Measurements from ENCODE around the gene UBE2J1. TPM values are rescaled to one million over a fixed set of nuclear protein-coding genes. Genes with fewer than 3 reads are reported as not detected.

UBE2J1 gene
- polyA plus RNA-seq, 1 of the 3 experiments (the other 2 are of a cell fraction): 11.3 TPM

GRCh38 chr6:89297695-89298351 lies 54.7 kb downstream of the UBE2J1 start:
- H3K79me2 ChIP-seq (ENCODE audit: insufficient read depth): no peaks in the 10 kb centered on the region
- no peaks in the 10 kb centered on the region for H3K27me3 ChIP-seq (ENCODE audit: insufficient read depth)
- peaks cover 8 to 18% of the 10 kb centered on the region in 2 experiments; a peak in 2 of 4 replicates for H3K4me1 ChIP-seq (ENCODE audit: control insufficient read depth in 1 of 2, insufficient read depth in 2 of 2, low read depth in 1 of 2, low read length in 1 of 2)
- POLR2A ChIA-PET: no interaction called here
- peaks cover 8% of the 10 kb centered on the region; the same call in 1 of the 2 replicates for H4K20me1 ChIP-seq (ENCODE audit: insufficient read depth)
- WGBS (ENCODE audit: low lambda C conversion rate): 34% methylated on average over 11 of the region's 12 CpGs
- no peak overlapping the region for H3K9ac ChIP-seq
- H3K4me3 ChIP-seq (ENCODE audit: low read depth in 2 of 2, low read length in 1 of 2): no peak overlapping the region
- no peaks in the 10 kb centered on the region for H3K9me2 ChIP-seq
- no peaks in the 10 kb centered on the region for H3K9me3 ChIP-seq
- H3K4me2 ChIP-seq: peak overlapping the region; percentile 35; the same call in 1 of the 2 replicates
- no peak overlapping the region for H2AFZ ChIP-seq (ENCODE audit: low read depth)
- CTCF ChIA-PET: interaction anchor here (0.6 to 1.9 kb wide), 4 partner anchors 8 to 178 kb away, joined by 3 to 6 read pairs (median 4); no protein-coding TSS in a partner anchor
- H3K36me3 ChIP-seq (replicated peaks in 1 of 2; ENCODE audit: control insufficient read depth in 1 of 2, insufficient read depth in 2 of 2, low read length in 1 of 2): no peaks in the 10 kb centered on the region
- peak overlapping the region in 1 of 2 experiments; percentile 45; a peak in 2 of 4 replicates for H3K27ac ChIP-seq (ENCODE audit: low read depth in 2 of 2, low read length in 1 of 2)
- H3F3A ChIP-seq (replicated peaks; ENCODE audit: insufficient read depth): peaks cover 6% of the 10 kb centered on the region
- no peak for DNase-seq
- peak; percentile 91 for TF ChIP-seq FOSL2 (IDR thresholded peaks at IDR 0.05; ENCODE audit: borderline replicate concordance, low read depth)
- TF ChIP-seq PBX3 (IDR thresholded peaks at IDR 0.05): peak; percentile 92
- TF ChIP-seq TCF12 (IDR thresholded peaks at IDR 0.05): peak; percentile 99
- TF ChIP-seq ZBTB33 (IDR thresholded peaks at IDR 0.05; ENCODE audit: borderline replicate concordance, low read depth): peak; percentile 60; the same call in 1 of the 2 replicates
- no peak for TF ChIP-seq MXI1 (IDR thresholded peaks at IDR 0.05; ENCODE audit: low read depth, low read length)
- no peak for TF ChIP-seq USF1 (IDR thresholded peaks at IDR 0.05; ENCODE audit: borderline replicate concordance, low read depth)
- TF ChIP-seq YY1 (IDR thresholded peaks at IDR 0.05; ENCODE audit: low read depth): no peak
- TF ChIP-seq TAF1 (IDR thresholded peaks at IDR 0.05; ENCODE audit: borderline replicate concordance, low read depth, low read length): no peak
- TF ChIP-seq EZH2phosphoT487 (IDR thresholded peaks at IDR 0.05; ENCODE audit: borderline replicate concordance, low read depth): no peak
- TF ChIP-seq SMC3 (IDR thresholded peaks at IDR 0.05; ENCODE audit: low read depth, low read length): no peak
- TF ChIP-seq SIN3A (IDR thresholded peaks at IDR 0.05; ENCODE audit: borderline replicate concordance, low read depth, low read length): peak; percentile 86; the same call in 1 of the 2 replicates
- TF ChIP-seq GABPA (IDR thresholded peaks at IDR 0.05; ENCODE audit: low read depth): no peak
- TF ChIP-seq ELF1 (IDR thresholded peaks at IDR 0.05): peak; percentile 61
- TF ChIP-seq RAD21 (IDR thresholded peaks at IDR 0.05; ENCODE audit: low read length): no peak
- no peak for TF ChIP-seq FOXM1 (IDR thresholded peaks at IDR 0.05; ENCODE audit: low read depth)
- no peak for TF ChIP-seq GATA2 (CRISPR knock-in tag; IDR thresholded peaks at IDR 0.05)
- TF ChIP-seq MEF2A (IDR thresholded peaks at IDR 0.05; ENCODE audit: borderline replicate concordance, low read depth): peak; percentile 93
- no peak for TF ChIP-seq CHD2 (IDR thresholded peaks at IDR 0.05; ENCODE audit: low read length, partially characterized antibody)
- peak; percentile 91 for TF ChIP-seq JUND (IDR thresholded peaks at IDR 0.05)
- no peak for TF ChIP-seq RFX5 (IDR thresholded peaks at IDR 0.05; ENCODE audit: low read length)
- 0 out of 2 replicates have a peak, but pooled peaks have one; percentile 61 for TF ChIP-seq MAX (IDR thresholded peaks at IDR 0.05; ENCODE audit: low read depth)
- peak; percentile 85 for TF ChIP-seq RCOR1 (IDR thresholded peaks at IDR 0.05; ENCODE audit: low read length)
- TF ChIP-seq POLR2AphosphoS5 (IDR thresholded peaks at IDR 0.05; ENCODE audit: low read depth, low read length): peak; percentile 91; the same call in 1 of the 2 replicates
- no peak for TF ChIP-seq USF2 (IDR thresholded peaks at IDR 0.05; ENCODE audit: borderline replicate concordance, low read depth, low read length)
- no peak for TF ChIP-seq IRF3 (IDR thresholded peaks at IDR 0.05; ENCODE audit: low read depth, low read length)
- peak; percentile 99 for TF ChIP-seq RXRA (IDR thresholded peaks at IDR 0.05; ENCODE audit: borderline replicate concordance, low read depth)
- TF ChIP-seq NRF1 (IDR thresholded peaks at IDR 0.05; ENCODE audit: low read depth, low read length): no peak
